ENCODE measurements around the gene AREG.

GRCh38 chr4:74466242-74466641, 21.3 kb downstream of the AREG start:
- TF ChIP-seq POLR2A (IDR thresholded peaks at IDR 0.05; ENCODE audit: low read depth, low read length) (no peak), POLR2AphosphoS5 (IDR thresholded peaks at IDR 0.05; ENCODE audit: low read depth, low read length) (no peak), POU2F2 (IDR thresholded peaks at IDR 0.05; ENCODE audit: low read depth, low read length) (no peak), PAX5 (IDR thresholded peaks at IDR 0.05; ENCODE audit: insufficient read depth, low read length, severe bottlenecking) (no peak), TAF1 (IDR thresholded peaks at IDR 0.05; ENCODE audit: low read depth, low read length) (no peak), SPI1 (IDR thresholded peaks at IDR 0.05; ENCODE audit: low read depth, low read length) (no peak)

Data from GM12891 (cell line).